GM21381 (cell line): ENCODE data around the gene PEDS1.
"Not testable (repeated sequence)": the region's sequence is repeated elsewhere in the genome, so short reads cannot be mapped to it uniquely, and the experiment has no call there.

Experiments
- ATAC-seq: cut with Tn5 transposase; IDR thresholded peaks from one replicate; pipeline ENCODE4 v1.9.1; 2021; ENCODE audit warnings: mild to moderate bottlenecking, moderate library complexity; ENCODE audit not compliant: unreplicated experiment

Gene PEDS1

DNA sequence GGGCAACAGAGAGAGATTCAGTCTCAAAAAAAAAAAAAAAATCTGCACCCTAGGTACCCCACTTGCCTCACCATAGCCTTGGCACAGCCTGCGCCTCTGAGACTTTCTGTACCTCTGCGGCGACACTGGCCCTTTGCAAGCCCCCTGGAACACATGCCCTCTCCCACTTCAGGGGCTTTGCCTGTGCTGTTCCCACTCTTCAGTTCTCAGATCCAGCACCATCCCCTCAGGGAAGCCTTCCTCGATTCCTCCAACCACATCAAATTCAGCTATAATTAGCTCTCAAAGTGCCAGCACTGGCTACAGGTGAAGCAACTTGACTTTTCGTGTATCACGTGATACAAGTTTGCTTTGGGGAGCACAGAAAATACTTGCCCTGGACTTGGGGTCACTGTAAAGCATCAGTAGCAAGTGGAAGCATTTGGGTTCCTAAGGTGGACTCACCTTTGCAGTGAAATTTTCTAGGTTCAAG is 38.4 kb downstream of the PEDS1 start:
- no peak for ATAC-seq

DNA sequence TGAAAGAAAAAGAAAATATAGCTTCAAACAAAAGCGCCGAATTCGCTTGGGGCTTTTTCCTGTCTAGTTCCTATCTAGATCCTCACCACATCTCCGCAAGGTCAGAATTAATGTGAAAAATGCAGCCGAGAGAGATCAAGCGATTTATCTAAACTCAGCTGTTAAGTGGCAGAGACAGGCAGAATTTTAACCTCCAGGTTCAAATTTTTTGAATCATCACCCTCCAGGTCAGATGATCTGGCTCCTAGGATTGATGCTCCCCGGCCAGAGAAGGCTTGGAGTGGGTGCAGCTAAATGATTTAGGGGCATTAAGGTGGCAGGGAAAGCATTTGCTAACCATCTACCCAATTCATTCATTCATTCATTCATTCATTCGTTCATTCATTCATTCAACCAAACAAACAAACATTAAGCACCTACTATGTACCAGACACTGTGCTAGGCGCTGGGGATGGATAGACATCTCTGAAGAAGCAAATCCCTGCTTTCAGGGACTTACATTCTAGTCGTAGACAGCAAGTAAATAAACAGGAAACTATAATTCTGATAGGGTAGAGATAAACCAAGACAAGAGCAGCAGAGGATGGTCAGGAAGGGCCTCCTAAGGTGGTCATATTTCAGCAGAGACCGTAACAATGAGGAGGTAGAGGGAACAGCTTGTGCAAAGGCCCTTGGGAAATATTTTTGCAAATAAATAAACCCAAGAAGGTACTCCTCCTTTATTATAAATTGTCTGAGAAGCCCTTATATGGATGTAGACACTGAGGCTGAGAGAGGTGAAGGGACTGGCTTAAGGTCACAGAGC is 39.9 kb downstream of the PEDS1 start:
- no peak for ATAC-seq

DNA sequence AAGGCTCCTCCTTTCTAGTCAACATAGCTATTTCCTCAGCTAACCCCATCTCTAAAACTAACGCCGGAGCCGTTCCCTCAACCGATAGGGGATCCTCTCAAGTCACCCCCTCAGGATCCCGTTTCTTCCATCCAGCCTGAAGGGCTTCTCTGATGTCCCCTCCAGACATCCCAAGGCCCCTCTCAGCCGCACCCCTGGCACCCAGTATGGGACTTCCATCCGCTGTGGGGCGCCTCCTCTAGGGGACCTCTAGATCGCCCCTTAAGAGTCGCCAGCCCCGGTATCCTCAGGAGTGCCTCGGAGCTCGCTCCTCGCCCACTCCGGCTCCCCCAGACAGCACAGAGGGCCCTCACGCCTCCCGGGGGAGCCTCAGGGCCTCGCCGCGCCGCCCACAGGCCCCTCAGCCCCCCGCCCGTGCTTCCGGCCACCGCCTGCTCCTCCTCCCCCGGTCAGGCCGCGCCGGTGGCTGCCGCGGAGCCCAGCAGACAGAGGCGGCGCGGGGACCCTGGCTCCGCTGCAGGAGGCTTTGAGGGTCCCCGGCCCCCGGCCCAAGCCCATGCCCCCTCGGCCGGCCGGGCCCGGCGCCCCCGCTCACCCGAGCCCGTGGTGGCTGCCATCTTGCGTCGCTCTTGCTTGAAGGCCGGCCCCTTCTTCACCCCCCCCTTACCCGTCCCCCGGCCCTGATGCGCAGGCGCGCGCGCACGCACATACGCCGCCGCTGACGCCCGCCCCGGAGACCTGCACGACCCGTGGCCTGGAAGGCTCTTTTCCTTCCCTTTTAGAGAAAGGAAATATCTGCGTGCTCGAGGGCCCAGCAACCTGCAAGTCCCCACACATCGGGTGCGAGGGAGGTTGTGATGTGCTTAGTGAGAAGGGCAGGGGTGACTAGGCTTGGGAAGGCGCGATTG is 40.8 kb downstream of the PEDS1 start, which contains the start of gene UBE2V1:
Gene UBE2V1, minus strand, starts transcription at position 639 of the 908 bp plus-strand sequence. Its CDS starts 22 bp downstream, at position 617.
- ATAC-seq: peak; percentile 48

DNA sequence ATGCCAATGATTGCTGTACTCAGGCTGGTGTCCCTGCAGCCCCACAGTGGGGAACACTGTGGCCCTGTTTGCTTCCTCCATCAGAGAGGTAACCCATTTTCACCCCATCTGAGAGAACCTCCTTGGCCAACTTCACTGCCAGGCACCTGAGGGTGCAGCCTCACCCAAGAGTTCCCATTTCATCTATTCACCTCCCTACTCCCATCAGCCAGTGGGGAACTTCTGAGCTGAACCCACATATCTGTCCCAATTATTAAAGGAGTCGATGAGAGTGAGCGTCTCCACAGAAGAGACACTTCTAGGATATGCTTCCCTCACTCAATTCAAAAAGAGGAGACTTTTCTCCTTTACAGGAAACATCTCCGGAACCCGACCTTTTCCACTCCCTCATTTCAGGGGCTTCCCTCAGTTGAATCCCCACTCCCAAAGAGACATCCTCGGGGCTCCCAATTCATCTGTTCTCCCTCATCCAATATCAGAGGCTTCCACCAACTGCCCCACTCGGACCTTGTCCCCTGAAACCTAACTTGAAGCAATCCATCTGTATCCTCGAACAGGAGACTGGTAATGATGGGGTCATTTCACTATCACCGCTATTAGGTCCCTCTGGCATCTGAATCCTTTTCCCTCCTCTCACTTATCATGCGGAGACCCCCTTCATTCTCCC is 41.6 kb downstream of the PEDS1 start:
- ATAC-seq: no peak

DNA sequence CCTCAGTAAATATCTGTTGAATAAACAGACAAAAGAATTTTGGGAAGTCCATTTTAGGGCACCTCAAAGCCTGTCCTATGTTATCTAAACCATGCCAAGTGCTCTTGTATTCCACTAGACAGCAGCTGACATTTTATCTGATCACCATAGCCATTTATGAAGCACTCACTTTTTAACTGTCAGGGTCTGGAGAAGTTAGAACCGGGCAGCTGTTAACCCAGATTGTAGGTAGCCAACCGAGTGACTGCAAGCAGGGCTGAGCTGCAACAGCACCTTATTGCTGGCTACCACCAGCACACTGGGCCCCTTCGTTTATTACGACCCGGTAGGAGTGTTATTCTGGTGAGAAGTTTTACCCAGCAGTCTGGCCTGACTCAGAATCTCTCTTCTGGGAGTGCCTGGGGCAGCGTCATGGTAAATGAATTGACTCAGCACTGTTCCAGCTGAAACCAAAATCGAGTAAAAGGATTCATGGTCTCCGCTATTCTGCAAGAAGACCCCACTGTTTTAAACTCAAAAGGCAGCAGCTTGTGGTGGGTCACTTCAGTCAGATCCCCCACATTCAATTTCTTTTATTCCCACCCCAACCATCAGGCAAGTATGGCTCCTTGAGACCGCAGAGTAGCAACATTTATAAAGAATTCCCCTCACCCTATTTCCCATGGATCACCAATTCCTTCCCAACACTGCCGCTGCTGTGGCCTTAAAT is 42.2 kb downstream of the PEDS1 start:
- ATAC-seq: no peak

DNA sequence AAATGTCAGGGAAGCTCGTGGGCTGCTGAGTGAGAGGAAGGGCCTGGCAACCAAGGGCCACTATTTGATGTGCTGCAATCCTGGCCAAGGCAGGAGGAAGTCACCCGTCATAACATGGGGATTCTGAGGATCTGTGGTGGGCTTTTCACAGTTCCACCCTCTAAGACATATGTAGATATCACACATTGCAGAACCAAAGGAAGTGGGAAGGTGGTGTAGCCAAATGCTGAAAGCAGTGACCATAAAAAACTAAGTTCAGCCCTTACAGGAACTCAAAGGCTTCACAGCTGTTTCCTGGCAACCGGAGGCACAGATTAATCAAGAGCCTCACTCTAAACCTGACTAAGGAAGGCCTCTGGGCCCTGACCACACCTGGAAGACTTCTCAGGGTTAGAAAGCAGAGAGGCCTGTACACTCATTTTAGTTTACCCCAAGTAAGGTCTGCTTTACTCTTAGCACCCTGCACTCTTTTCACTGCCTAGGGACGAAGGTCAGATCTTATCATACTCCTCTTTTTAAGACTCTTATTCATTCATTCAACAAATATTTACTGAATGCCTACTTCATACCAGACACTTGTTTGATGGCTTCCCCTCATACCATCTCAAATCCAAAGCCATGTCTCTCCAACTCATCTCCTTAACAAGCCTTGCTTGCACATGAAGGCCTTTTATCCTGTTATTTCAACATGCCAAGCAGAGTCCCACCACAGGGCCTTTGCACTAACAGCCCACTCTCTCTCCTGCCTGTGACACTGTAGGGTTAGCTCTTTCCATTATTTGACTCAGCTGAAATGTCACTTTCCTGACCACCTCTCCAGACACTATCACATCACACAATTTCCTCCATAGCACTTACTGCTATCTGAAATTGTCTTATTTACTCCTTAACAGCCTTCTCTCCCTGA is 43.1 kb downstream of the PEDS1 start:
- peak; percentile 35 for ATAC-seq

DNA sequence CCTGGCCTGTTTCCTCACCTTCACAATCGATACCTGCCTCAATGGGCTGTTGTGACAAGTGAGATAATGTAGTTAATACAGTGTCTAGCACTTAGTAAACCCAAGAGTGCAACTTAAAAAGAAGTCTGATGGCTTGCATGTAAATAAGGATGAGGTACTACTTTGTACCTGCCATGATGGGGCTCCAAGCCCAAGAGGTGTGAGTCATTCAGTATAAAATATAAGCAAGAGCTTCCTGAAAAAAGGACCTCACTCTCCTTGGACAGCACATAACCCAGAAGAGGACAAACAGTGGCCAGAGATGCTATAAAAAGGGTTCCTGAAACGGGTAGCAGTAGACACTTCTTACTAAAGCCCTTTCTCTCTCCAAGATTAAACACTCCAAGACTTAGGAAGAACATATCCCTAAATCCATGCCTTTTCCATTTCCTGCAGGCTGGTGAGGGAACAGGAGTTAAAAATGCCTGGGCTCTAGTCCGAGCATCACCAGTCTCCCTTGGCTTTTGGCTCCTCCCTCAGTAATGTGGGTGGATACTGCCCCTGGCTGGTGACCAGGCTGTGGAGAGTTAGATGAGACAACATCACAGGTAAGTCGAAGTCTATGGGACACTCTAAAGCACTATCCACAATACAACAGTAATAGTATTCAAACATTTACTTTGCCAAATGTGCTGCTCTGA is 44.8 kb downstream of the PEDS1 start:
- ATAC-seq: no peak

DNA sequence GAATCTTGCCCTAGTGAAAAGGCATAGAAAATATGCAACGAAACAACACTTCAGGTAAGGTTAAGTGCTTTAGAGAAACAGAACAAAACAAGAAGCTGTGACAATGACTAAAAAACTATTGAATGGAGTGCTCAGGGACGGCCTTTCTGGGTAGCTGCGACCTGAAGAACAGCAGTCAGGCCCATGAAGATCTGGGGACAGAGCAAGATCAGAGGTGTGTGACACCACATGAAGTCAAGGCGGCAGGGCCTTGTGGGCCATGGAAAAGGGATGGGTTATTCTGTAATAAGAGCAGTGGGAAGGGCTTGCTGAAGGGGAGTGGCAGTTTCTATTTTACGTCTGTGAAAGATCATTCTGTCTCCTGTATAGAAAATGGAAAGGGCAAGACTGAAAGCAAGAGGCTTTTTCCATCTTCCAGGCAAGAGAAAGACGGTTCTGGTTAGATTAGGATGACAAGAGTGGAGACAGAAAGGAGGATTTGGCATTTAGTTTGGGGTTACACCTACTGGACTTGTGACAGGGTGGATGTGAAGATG is 45.7 kb downstream of the PEDS1 start:
- no peak for ATAC-seq

DNA sequence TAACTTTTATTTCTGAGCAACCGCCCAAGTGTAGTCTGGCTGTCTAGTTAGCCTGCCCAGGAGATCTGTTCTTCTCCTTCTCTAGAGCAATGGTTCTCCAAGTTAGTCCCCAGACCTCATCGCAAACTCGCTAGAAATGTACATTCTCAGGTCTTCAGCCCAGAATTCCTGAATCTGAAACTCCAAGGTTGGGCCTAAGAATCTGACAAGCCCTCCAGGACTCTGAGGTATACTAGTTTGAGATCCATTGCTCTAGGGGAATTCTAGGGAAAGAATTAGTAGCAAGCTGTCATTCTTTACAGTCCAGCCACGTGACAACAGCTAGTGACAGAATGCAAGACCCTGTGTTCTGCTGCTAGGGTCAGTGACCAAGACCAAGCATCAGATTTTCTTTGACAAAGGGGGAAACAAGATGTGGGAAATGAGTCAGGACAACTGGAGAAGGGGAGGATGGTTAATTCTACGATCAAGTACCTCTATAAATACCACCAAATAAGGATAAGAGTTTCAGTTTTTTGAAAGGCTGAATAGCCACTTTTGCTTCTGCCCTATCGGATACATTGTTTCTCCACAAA is 46.4 kb downstream of the PEDS1 start:
- ATAC-seq: no peak

DNA sequence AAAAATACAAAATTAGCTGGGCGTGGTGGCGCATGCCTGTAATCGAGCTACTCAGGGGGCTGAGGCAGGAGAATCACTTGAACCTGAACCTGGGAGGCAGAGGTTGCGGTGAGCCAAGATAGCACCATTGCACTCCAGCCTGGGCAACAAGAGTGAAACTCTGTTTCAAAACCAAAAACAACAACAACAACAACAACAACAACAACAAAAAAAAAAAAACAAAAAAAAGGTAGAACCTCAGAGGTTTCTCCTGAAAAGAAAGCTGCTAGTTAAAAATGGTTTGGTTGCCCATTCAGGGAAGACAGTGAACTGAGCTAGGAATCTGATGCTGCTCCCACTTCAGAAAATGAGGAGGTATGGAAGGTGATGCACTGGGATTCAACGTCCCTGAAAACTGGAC is 46.9 kb downstream of the PEDS1 start:
- not testable (repeated sequence) for ATAC-seq
